Measurements from ENCODE around the gene PCF11. TPM values are rescaled to one million over a fixed set of nuclear protein-coding genes. Genes with fewer than 3 reads are reported as not detected.
"Not testable (repeated sequence)": the region's sequence is repeated elsewhere in the genome, so short reads cannot be mapped to it uniquely, and the experiment has no call there.

PCF11 gene
- total RNA-seq, 1 experiment from 2014 or later = 45.0 TPM

- H3K36me3 Mint-ChIP-seq (ENCODE audit: insufficient read depth, unreplicated experiment) = peaks cover 34% of the 10 kb centered on the region
- BruUV-seq (replicated peaks) = no TSS peak
- peak overlapping the region; percentile 79 for H3K4me3 Mint-ChIP-seq (ENCODE audit: low read depth, unreplicated experiment)
- H3K9me3 Mint-ChIP-seq (ENCODE audit: low read depth, unreplicated experiment) = no peaks in the 10 kb centered on the region
- H3K27me3 Mint-ChIP-seq (ENCODE audit: unreplicated experiment) = no peaks in the 10 kb centered on the region
- CTCF ChIA-PET = no interaction called here
- H3K4me1 Mint-ChIP-seq (ENCODE audit: low read depth, unreplicated experiment) = peaks cover 31% of the 10 kb centered on the region
- no peak for DNase-seq
- TF ChIP-seq CTCF (IDR thresholded peaks at IDR 0.05; ENCODE audit: unreplicated experiment) = no peak
- intact Hi-C loops (cut with micrococcal nuclease; ENCODE audit: unreplicated experiment) = no loop called here
- no peak overlapping the region for H3K27ac Mint-ChIP-seq (ENCODE audit: unreplicated experiment)
Measured at GRCh38 chr11:83195649-83196048, 38.7 kb downstream of the PCF11 start.

- Mint-ChIP-seq H3K27me3 (ENCODE audit: unreplicated experiment) (no peaks in the 10 kb centered on the region), H3K4me3 (ENCODE audit: low read depth, unreplicated experiment) (no peak overlapping the region), H3K36me3 (ENCODE audit: insufficient read depth, unreplicated experiment) (peaks cover 1% of the 10 kb centered on the region), H3K9me3 (ENCODE audit: low read depth, unreplicated experiment) (no peaks in the 10 kb centered on the region), H3K27ac (ENCODE audit: unreplicated experiment) (no peak overlapping the region), H3K4me1 (ENCODE audit: low read depth, unreplicated experiment) (peaks cover 20% of the 10 kb centered on the region)
- BruUV-seq (replicated peaks) = no TSS peak
- CTCF ChIA-PET = interaction anchor here (0.6 kb wide), 1 partner anchor 333 kb away, joined by 3 read pairs; no protein-coding TSS in a partner anchor
- no peak for TF ChIP-seq CTCF (IDR thresholded peaks at IDR 0.05; ENCODE audit: unreplicated experiment)
- intact Hi-C loops (cut with micrococcal nuclease; ENCODE audit: unreplicated experiment) = no loop called here
- DNase-seq = no peak
Measured at GRCh38 chr11:83200035-83200434, 43.1 kb downstream of the PCF11 start.

- Mint-ChIP-seq H3K4me1 (ENCODE audit: low read depth, unreplicated experiment) (no peaks in the 10 kb centered on the region), H3K9me3 (ENCODE audit: low read depth, unreplicated experiment) (no peaks in the 10 kb centered on the region), H3K27me3 (ENCODE audit: unreplicated experiment) (no peaks in the 10 kb centered on the region), H3K27ac (ENCODE audit: unreplicated experiment) (no peak overlapping the region), H3K36me3 (ENCODE audit: insufficient read depth, unreplicated experiment) (no peaks in the 10 kb centered on the region), H3K4me3 (ENCODE audit: low read depth, unreplicated experiment) (no peak overlapping the region)
- no peak for TF ChIP-seq CTCF (IDR thresholded peaks at IDR 0.05; ENCODE audit: unreplicated experiment)
- no TSS peak for BruUV-seq (replicated peaks)
- CTCF ChIA-PET = no interaction called here
- intact Hi-C loops (cut with micrococcal nuclease; ENCODE audit: unreplicated experiment) = no loop called here
- DNase-seq = no peak
Measured at GRCh38 chr11:83205608-83206185, 48.8 kb downstream of the PCF11 start.

GRCh38 chr11:83206221-83206620 lies 49.3 kb downstream of the PCF11 start:
- Mint-ChIP-seq H3K36me3 (ENCODE audit: insufficient read depth, unreplicated experiment) (no peaks in the 10 kb centered on the region), H3K4me3 (ENCODE audit: low read depth, unreplicated experiment) (no peak overlapping the region), H3K9me3 (ENCODE audit: low read depth, unreplicated experiment) (no peaks in the 10 kb centered on the region), H3K27me3 (ENCODE audit: unreplicated experiment) (no peaks in the 10 kb centered on the region), H3K4me1 (ENCODE audit: low read depth, unreplicated experiment) (no peaks in the 10 kb centered on the region), H3K27ac (ENCODE audit: unreplicated experiment) (no peak overlapping the region)
- DNase-seq = no peak
- TF ChIP-seq CTCF (IDR thresholded peaks at IDR 0.05; ENCODE audit: unreplicated experiment) = no peak
- intact Hi-C loops (cut with micrococcal nuclease; ENCODE audit: unreplicated experiment) = no loop called here
- CTCF ChIA-PET = no interaction called here
- no TSS peak for BruUV-seq (replicated peaks)

- not testable (repeated sequence) for H3K9me3 Mint-ChIP-seq (ENCODE audit: low read depth, unreplicated experiment)
Measured at GRCh38 chr11:83206771-83207382, 49.9 kb downstream of the PCF11 start.

More at GRCh38 chr11:83206771-83207382, 49.9 kb downstream of the PCF11 start:
- H3K27me3 Mint-ChIP-seq (ENCODE audit: unreplicated experiment); H3K36me3 Mint-ChIP-seq (ENCODE audit: insufficient read depth, unreplicated experiment); H3K4me1 Mint-ChIP-seq (ENCODE audit: low read depth, unreplicated experiment); BruUV-seq (replicated peaks); DNase-seq; CTCF ChIA-PET; H3K27ac Mint-ChIP-seq (ENCODE audit: unreplicated experiment); intact Hi-C loops (cut with micrococcal nuclease; ENCODE audit: unreplicated experiment); H3K4me3 Mint-ChIP-seq (ENCODE audit: low read depth, unreplicated experiment): not testable (repeated sequence)

Measured in Calu3 (cell line).